SH-SY5Y (cell line): ENCODE data around the gene ECT2L.

Source experiments
- GATA2 ChIP-seq: IDR thresholded peaks from 2 replicates; pipeline ENCODE4 v1.6.1; 2011; ENCODE audit warnings: mild to moderate bottlenecking, low read depth, low read length
- GATA3 ChIP-seq: IDR thresholded peaks from 2 replicates; pipeline ENCODE4 v1.6.1; 2011; ENCODE audit warnings: low read depth, mild to moderate bottlenecking, low read length, moderate library complexity

- TF ChIP-seq GATA2 (no peak), GATA3 (no peak)
Observed at GRCh38 chr6:138923561-138923960, 127.7 kb downstream of the ECT2L start.
